RWPE2 (cell line): ENCODE measurements around the gene CASK.

Source experiments
- ATAC-seq: fragments of 200-7000 bp; cut with Tn5 transposase; 3 replicates; pipeline ENCODE4 v1.9.1; 2021; ENCODE audit warnings: low read depth
- DNase-seq: peaks from one replicate; pipeline ENCODE4 v3.0.0-alpha.2; 2020; ENCODE audit warnings: low spot score
- H3K27ac ChIP-seq: fragments of 450-650 bp; 2 replicates; pipeline ENCODE4 v1.5.1; 2017; ENCODE audit warnings: mild to moderate bottlenecking; ENCODE audit not compliant: poor library complexity, severe bottlenecking
- H3K27me3 ChIP-seq: fragments of 250-450 bp; sonication (Bioruptor Pico); 2 replicates; pipeline ENCODE4 v1.5.1; 2021; ENCODE audit warnings: mild to moderate bottlenecking, moderate library complexity; ENCODE audit not compliant: insufficient read depth, poor library complexity, severe bottlenecking
- H3K36me3 ChIP-seq: fragments of 250-450 bp; sonication (Bioruptor Pico); 2 replicates; pipeline ENCODE4 v1.5.1; 2020; ENCODE audit warnings: low read depth, mild to moderate bottlenecking, moderate library complexity
- H3K4me1 ChIP-seq: fragments of 250-450 bp; sonication (Bioruptor Pico); 2 replicates; pipeline ENCODE4 v1.5.1; 2021; ENCODE audit warnings: mild to moderate bottlenecking, moderate library complexity; ENCODE audit not compliant: insufficient read depth, poor library complexity, severe bottlenecking
- H3K4me3 ChIP-seq: fragments of 250-450 bp; sonication (Bioruptor Pico); 2 replicates; pipeline ENCODE4 v1.5.1; 2021; ENCODE audit warnings: mild to moderate bottlenecking, moderate library complexity; ENCODE audit not compliant: severe bottlenecking
- H3K9me3 ChIP-seq: fragments of 250-450 bp; sonication (Bioruptor Pico); 2 replicates; pipeline ENCODE4 v1.5.1; 2021; ENCODE audit warnings: mild to moderate bottlenecking, moderate library complexity; ENCODE audit not compliant: severe bottlenecking
- TF ChIP-seq, protein P1 (sequence below): fragments of 450-650 bp; IDR thresholded peaks from one replicate; pipeline ENCODE4 v1.5.1; 2017; ENCODE audit warnings: mild to moderate bottlenecking, moderate library complexity; ENCODE audit not compliant: poor library complexity, severe bottlenecking

Gene CASK

DNA sequence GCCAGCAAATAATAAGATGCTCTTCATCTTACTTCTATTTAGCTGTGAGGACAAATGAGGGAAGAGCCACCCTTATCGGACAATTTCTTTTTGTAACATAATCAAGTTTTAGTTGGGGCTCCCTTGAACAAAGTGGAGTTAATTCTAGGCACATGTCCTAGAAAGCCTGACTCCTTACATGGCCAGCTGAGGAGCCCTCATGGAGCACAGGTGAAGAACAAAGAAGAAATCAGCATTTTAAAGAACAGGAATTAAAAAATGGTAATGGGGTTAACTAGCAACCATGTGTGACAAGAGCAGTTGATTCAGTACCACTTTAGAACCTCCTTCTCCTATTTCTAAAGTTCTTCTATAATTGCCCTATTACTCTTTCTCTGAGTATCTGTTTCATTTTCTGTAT lies 183.5 kb downstream of the CASK start:
- H3K27me3 ChIP-seq: no peaks in the 10 kb centered on the region
- no peak overlapping the region for H3K27ac ChIP-seq
- ATAC-seq (no peak), DNase-seq (no peak)
- H3K36me3 ChIP-seq: no peaks in the 10 kb centered on the region
- H3K4me1 ChIP-seq: no peaks in the 10 kb centered on the region
- H3K9me3 ChIP-seq: no peaks in the 10 kb centered on the region
- TF ChIP-seq, protein P1, sequence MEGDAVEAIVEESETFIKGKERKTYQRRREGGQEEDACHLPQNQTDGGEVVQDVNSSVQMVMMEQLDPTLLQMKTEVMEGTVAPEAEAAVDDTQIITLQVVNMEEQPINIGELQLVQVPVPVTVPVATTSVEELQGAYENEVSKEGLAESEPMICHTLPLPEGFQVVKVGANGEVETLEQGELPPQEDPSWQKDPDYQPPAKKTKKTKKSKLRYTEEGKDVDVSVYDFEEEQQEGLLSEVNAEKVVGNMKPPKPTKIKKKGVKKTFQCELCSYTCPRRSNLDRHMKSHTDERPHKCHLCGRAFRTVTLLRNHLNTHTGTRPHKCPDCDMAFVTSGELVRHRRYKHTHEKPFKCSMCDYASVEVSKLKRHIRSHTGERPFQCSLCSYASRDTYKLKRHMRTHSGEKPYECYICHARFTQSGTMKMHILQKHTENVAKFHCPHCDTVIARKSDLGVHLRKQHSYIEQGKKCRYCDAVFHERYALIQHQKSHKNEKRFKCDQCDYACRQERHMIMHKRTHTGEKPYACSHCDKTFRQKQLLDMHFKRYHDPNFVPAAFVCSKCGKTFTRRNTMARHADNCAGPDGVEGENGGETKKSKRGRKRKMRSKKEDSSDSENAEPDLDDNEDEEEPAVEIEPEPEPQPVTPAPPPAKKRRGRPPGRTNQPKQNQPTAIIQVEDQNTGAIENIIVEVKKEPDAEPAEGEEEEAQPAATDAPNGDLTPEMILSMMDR: no peak
- H3K4me3 ChIP-seq: no peak overlapping the region

DNA sequence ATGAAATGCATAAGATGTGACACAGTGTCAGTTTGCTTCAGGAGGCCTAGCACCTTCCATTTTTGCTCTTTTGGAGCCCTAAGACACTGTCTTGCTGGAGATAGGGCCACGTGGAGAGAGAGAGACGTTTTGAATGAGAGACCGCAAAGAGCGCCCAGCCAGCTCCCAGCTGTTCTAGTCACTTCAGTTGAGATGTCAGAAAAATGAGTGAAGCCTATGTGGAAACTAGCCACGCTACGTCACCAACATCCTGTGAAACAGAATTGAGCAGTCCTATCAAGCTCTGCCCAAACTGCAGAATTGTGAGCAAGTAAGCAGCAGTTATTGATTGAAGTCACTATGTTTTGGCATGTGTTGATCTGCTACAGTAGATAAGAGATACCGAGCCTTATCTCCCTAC lies 186.3 kb downstream of the CASK start:
- no peak overlapping the region for H3K4me3 ChIP-seq

DNA sequence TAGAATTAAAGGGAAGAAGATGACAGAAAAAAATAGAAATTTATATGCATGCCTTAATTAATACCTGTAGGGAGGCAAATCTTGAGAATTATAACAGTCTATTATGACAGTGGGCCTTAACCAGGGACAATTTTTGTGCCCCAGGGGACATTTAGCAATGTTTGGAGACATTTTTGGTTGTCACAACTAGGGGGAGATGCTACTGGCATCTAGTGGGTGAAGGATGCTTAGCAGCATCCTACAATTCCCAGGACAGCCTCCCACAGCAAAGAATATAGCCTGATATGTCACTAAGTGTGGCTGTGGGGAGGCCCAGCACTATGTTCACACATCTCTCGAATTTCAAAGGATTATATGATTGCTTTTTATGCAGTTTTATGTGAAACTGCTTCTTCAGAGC lies 188.8 kb downstream of the CASK start:
- TF ChIP-seq, protein P1: peak; percentile 47
- DNase-seq: no peak
- no peak overlapping the region for H3K4me3 ChIP-seq
- H3K27ac ChIP-seq: no peak overlapping the region
- no peaks in the 10 kb centered on the region for H3K4me1 ChIP-seq
- H3K9me3 ChIP-seq: no peaks in the 10 kb centered on the region
- ATAC-seq: no peak
- H3K27me3 ChIP-seq: no peaks in the 10 kb centered on the region
- H3K36me3 ChIP-seq: no peaks in the 10 kb centered on the region

More for the DNA sequence above, 186.3 kb downstream of the CASK start:
- TF ChIP-seq, protein P1: no peak
- no peaks in the 10 kb centered on the region for H3K36me3 ChIP-seq
- H3K27me3 ChIP-seq: no peaks in the 10 kb centered on the region
- ATAC-seq (no peak), DNase-seq (no peak)
- no peaks in the 10 kb centered on the region for H3K9me3 ChIP-seq
- H3K4me1 ChIP-seq: no peaks in the 10 kb centered on the region
- no peak overlapping the region for H3K27ac ChIP-seq

DNA sequence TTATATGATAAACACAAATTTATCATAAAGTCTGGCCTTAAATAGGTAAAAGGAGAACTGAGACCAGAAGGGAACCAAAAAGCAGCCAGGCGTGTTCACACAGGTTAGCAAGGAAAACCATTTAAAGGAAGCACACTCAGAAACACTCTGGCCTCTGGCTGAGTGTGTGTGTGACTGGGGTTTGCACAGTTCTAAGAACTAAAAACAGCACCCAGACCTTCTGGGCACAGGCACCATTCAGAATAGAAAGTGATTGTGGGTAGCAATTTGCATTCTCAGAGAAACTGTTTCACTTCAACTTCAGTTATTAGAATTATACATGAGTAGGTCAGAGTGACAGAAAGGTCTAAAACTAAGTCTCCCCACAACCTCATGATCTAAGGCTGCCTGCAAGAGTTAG lies 189.4 kb downstream of the CASK start:
- Histone ChIP-seq H3K4me1 (no peaks in the 10 kb centered on the region), H3K27ac (no peak overlapping the region), H3K36me3 (no peaks in the 10 kb centered on the region), H3K27me3 (no peaks in the 10 kb centered on the region), H3K4me3 (no peak overlapping the region), H3K9me3 (no peaks in the 10 kb centered on the region)
- TF ChIP-seq, protein P1: no peak
- no peak for ATAC-seq
- no peak for DNase-seq

DNA sequence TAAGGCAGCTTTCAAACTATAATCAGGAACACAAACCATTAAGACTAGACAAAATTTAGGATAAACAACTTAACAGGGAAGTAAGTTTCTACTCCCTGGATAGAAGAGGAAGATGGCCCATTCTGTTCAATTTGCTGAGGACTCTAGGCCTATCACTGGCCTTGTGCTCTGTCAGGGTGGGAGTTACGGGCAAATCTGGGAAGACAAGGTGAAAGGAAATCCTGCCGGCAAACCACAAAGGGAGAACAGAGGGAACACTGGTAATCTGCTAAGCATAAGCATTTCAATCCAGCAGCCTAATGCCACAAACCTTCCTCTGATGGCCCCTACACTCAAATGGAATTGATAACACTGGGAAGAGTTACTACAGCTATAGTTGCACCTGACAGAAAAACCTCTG lies 191.1 kb downstream of the CASK start:
- no peaks in the 10 kb centered on the region for H3K4me1 ChIP-seq
- no peaks in the 10 kb centered on the region for H3K27me3 ChIP-seq
- no peaks in the 10 kb centered on the region for H3K36me3 ChIP-seq
- no peak overlapping the region for H3K27ac ChIP-seq
- DNase-seq (no peak), ATAC-seq (no peak)
- H3K9me3 ChIP-seq: no peaks in the 10 kb centered on the region
- TF ChIP-seq, protein P1: no peak
- H3K4me3 ChIP-seq: no peak overlapping the region
